ENCODE measurements around the gene EHD3.

Gene EHD3

GRCh38 chr2:31300309-31300708, 66.4 kb downstream of the EHD3 start:
- no peak for TF ChIP-seq CTCF (IDR thresholded peaks at IDR 0.05)

- TF ChIP-seq CTCF (IDR thresholded peaks at IDR 0.05), result no peak
These were observed 69.1 kb downstream of the EHD3 start for GRCh38 chr2:31302940-31303563.

GRCh38 chr2:31304816-31305215, 70.9 kb downstream of the EHD3 start:
- no peak for TF ChIP-seq CTCF (IDR thresholded peaks at IDR 0.05)

GRCh38 chr2:31312898-31313297, 78.9 kb downstream of the EHD3 start:
- TF ChIP-seq CTCF (IDR thresholded peaks at IDR 0.05), result no peak

GRCh38 chr2:31314761-31315160, 80.8 kb downstream of the EHD3 start:
- TF ChIP-seq CTCF (IDR thresholded peaks at IDR 0.05), result no peak

GRCh38 chr2:31317396-31317795, 83.4 kb downstream of the EHD3 start:
- no peak for TF ChIP-seq CTCF (IDR thresholded peaks at IDR 0.05)

GRCh38 chr2:31318361-31319336, 84.7 kb downstream of the EHD3 start:
- no peak for TF ChIP-seq CTCF (IDR thresholded peaks at IDR 0.05)

Measured in LNCAP (cell line).